Activated gamma-delta T cell treated with Interleukin-2 at 50 U/mL for 16 hours (primary cell): Measurements from ENCODE around the gene RNPEP.
"Not testable (repeated sequence)": the region's sequence is repeated elsewhere in the genome, so short reads cannot be mapped to it uniquely, and the experiment has no call there.

ENCODE experiments used
- DNase-seq: peaks from one replicate; pipeline ENCODE4 v3.0.0-alpha.2; 2020

Gene RNPEP, protein sequence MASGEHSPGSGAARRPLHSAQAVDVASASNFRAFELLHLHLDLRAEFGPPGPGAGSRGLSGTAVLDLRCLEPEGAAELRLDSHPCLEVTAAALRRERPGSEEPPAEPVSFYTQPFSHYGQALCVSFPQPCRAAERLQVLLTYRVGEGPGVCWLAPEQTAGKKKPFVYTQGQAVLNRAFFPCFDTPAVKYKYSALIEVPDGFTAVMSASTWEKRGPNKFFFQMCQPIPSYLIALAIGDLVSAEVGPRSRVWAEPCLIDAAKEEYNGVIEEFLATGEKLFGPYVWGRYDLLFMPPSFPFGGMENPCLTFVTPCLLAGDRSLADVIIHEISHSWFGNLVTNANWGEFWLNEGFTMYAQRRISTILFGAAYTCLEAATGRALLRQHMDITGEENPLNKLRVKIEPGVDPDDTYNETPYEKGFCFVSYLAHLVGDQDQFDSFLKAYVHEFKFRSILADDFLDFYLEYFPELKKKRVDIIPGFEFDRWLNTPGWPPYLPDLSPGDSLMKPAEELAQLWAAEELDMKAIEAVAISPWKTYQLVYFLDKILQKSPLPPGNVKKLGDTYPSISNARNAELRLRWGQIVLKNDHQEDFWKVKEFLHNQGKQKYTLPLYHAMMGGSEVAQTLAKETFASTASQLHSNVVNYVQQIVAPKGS

DNA sequence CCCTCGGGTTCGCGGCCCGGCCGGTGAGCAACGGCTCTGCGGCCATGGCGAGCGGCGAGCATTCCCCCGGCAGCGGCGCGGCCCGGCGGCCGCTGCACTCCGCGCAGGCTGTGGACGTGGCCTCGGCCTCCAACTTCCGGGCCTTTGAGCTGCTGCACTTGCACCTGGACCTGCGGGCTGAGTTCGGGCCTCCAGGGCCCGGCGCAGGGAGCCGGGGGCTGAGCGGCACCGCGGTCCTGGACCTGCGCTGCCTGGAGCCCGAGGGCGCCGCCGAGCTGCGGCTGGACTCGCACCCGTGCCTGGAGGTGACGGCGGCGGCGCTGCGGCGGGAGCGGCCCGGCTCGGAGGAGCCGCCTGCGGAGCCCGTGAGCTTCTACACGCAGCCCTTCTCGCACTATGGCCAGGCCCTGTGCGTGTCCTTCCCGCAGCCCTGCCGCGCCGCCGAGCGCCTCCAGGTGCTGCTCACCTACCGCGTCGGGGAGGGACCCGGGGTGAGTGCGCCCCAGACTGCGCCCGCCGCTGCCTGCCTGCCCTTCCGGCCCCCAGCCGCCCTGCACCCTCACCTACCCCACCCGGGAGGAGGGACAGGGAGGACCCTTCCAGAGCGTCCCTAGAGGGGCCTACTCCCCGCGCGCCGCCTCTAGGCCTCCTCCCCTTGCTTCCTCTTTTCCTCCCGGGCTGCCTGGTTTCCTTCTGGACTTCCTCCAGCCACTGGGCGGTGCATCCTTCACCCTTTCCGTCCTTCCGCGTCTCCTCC is at the start of gene RNPEP:
Gene RNPEP (plus strand): TSS at position 26 of the 757 bp plus-strand sequence. CDS start 19 bp downstream, at position 45.
- DNase-seq: peak; percentile 54

DNA sequence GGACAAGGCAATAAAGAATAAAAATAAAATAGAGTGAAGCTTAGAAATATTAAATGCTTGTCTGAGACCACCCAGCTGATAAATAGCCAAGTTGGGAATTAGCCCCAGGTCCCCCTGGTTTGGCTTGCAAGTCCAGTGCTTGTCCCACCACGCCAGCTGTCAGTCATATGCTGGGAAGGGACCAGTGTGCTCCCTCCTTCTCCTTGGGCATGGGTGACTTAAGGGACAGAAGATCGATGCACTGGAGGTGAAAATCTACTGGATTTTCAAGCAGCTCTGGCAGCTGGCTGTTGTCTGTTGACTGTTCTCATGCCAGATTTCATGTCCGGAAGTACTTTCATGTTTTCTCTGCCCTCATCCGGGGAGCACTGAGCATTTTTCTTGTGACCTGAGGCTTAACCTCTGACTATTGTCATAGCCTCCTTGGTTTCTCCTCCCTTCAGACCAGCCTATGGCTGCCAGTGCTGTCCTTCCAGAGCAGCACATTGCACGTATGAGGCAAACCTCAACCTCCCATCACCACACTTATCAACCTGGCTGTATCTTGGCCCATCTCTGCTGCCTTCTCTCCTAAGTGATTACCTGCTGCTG is 48.5 kb upstream of the RNPEP start:
- no peak for DNase-seq

DNA sequence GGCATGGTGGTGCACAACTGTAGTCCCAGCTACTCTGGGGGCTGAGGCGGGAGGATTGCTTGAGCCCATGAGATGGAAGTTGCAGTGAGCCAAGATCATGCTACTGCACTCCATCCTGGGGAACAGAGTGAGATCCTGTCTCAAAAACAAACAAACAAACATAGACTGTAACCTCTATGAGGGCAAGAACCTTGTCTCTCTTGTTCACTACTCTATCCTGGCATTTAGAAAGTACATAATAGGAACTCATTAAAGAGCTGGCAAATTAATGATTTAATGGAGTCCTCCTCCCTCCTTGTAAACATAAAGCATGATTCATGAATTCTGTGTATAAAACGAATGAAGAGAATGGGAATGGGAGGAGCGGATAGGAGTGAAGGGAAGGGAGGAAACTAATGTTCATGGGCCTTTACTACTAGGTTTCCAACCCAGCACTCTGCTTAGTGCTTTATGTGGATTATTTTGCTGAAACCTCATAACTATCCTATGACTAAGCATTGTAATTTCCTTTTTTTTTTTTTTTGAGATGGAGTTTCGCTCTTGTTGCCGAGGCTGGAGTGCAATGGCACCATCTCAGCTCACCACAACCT is 44.7 kb upstream of the RNPEP start:
- DNase-seq: no peak

DNA sequence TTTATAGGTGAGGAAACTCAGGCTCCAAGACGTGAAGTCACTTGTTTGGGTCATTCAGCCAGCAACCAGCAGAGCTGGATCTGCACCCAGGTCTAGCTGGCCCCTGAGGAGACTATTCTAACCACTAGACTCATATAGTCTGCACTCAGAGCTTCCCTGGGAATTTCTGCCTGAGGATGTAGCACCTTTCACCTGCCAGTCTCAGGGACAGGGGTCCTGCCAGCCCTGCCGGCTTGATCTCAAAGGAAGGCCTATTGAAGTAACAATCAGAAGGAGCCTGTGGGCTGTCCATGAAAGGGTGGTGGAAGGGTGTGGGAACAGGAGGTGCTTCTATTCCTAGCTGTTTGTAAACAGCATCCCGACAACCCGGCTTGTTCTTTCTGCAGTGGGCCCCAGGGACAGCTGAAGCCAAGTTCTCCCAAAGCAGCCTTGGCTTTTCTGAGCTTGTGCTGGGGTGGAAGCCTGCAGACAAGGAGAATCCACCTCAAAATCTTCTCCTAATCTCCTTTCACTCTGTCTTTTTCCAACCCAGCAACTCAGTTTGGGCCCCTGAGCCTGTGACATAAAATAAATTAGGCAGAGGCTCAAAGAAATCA is 43.9 kb upstream of the RNPEP start:
- DNase-seq: no peak

DNA sequence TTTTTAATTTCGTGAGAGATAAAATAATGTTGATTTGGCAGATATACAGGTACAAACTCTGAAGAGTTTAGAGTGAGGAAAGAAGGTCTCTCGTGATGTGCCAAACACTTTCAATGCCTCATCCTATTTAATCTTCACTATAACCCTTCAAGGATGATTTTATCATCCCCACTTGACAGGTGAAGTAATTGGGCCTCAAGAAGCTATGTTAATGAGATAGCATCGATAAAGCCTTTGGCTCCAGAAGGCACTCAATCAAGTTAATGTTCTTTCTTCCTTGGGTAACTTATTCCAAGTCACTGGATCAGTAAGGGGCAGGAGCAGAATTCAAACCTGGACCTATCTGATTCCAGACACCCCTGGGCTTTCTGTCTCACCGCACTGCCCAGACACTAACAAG is 43.3 kb upstream of the RNPEP start:
- no peak for DNase-seq

DNA sequence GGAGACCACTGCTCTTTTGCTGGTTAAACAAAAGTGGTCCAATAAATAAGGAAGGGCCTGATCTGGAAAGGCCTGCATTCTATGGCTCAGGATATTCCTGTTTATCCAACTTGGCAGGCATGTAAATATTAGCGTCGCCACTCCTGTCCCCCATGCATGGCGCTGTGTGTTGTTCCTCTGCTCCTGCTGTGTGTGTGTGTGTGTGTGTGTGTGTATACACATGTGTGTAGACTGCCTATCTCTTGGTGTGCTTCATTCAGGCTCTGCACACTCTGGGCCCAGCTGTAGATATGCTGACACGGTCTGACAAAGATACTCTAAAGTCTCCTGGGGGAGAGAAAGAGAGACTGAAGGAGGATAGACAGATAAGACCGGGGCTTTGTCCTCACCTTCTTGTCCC is 42.9 kb upstream of the RNPEP start:
- DNase-seq: no peak

DNA sequence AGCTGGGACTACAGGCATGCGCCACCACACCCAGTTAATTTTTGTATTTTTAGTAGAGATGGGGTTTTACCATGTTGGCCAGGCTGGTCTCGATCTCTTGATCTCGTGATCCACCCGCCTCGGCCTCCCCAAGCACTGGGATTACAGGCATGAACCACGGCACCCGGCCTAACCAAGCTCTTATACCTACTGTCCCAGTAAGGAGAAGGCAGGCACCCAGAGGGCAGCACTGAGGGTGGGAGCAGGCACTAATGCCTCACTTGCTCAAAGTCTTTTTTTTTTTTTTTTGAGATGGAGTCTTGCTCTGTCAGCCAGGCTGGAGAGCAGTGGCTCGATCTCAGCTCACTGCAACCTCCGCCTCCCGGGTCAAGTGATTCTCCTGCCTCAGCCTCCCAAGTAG is 42.1 kb upstream of the RNPEP start:
- not testable (repeated sequence) for DNase-seq

DNA sequence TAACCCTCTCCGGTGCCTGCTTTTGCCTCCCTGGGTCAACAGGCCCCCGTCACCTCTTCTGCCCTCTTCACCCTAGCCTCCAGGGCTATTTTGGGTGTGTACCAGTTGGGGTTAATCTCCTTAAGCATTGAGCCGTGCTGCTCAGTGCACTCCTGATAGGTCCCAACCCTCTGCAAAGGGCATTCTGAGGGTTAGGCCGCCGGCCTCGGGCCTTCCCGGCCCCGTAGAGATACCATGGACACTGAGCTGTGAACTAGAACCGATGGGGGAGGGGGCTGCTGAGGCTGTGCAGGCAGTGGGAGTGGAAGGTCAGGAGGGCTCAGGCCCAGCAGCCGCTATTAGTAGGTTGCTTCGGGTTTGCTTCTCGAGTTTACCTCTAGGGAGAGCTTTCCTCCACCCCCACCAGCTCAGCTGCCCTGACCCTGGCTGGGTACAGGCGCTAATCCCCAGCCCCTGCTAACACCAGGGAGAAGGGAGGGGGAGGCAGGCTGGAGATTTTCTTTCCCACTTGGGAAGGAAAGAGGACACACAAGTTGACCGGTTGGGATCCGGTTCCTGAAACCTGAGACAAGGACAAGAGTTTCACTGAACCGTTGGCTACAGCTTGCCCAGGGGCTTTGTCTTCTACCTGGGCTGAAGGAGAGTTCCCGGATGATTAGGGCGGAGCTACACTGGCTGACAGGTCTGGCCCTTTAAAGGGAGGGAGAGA is 40.9 kb upstream of the RNPEP start:
- no peak for DNase-seq

DNA sequence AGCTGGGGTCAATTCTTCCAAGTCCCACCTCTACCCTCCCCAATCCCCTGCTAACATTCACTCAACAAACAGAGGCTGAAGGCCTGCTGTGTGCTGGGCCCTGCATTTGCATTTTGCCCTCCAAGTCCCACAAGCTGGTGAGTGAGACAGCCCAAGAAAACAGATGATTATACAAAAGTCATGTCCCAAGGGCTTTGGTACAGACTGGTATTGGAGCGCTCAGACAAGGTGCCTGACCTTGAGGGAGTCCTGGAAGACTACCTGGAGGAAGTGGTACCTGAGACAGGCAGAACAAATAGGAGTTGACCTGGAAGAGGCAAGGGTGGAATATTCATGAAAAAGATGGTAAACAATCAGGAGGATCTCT is 40.3 kb upstream of the RNPEP start:
- DNase-seq: no peak

DNA sequence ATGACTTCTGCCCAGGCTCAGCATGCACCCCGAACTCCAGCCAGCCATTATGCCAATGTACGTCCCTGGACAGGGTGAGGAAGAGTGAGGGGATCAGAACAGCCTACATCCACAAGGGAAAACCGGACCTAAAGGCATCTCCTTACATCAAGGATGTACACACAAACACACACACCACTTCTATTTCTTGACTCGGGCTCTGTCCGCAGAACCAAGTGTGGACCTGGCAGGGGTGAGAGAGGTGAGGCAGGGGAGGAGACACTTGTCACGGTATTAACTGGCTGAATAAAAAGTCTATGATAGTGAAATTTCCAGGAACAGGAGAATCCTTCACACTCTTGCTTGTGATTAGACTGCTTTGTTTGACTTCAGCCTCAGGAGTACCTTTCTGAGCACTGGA is 38.4 kb upstream of the RNPEP start:
- no peak for DNase-seq

DNA sequence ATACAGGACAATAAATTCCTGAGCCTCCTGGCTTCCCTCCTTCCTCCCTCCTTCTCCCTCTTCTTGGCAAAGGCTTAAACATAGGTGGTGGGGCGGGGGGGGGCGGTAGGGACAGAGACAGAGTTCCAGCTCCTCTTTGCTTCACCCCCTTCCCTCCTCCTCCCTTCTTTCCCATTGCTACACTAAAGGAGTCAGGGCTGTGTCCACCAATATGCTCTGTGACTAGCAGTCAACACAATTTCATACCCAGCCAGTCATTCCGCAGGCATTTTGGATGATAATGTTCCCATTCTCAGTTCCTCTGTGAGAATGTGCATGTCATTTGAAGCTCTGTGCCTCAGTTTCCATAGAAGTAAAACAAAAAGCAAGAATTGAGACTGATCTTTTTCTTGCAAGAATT is 37.8 kb upstream of the RNPEP start:
- no peak for DNase-seq

DNA sequence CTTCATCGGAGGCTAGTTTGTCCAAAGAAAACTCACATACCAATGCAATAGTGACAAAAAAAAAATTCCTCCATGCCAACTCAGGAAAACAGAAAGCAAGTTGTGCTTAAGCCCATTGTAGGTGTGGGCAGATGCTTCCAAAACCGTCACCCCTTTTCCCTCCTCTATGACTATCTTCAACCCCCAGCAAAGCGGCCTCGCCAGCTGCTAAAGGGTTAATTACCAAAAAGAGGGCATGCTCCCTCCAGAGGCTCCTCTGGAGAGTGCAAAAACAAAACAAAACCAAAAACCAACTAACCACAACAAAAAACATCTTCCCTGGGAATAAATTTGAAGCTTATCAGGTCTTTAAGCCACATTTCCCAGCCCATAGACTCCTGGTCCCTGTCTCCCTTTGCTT is 37.3 kb upstream of the RNPEP start:
- no peak for DNase-seq

DNA sequence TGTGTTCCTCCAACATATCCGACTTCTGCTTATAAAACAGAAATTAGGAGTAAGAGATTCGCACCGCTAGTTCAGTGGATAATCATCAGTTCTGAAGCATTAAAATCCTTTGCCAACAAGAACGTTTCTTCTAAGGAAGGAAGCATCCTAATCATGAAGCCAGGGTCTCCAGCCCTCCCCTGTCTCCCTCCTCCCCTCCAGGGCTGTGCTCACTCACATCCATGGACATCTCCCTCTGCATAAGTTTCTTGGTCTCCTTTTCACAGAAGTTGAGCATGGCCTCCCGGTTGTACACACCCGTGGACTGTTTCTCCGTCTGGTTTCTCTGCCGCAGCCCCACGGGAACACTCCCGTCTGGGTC is 36.6 kb upstream of the RNPEP start:
- no peak for DNase-seq

DNA sequence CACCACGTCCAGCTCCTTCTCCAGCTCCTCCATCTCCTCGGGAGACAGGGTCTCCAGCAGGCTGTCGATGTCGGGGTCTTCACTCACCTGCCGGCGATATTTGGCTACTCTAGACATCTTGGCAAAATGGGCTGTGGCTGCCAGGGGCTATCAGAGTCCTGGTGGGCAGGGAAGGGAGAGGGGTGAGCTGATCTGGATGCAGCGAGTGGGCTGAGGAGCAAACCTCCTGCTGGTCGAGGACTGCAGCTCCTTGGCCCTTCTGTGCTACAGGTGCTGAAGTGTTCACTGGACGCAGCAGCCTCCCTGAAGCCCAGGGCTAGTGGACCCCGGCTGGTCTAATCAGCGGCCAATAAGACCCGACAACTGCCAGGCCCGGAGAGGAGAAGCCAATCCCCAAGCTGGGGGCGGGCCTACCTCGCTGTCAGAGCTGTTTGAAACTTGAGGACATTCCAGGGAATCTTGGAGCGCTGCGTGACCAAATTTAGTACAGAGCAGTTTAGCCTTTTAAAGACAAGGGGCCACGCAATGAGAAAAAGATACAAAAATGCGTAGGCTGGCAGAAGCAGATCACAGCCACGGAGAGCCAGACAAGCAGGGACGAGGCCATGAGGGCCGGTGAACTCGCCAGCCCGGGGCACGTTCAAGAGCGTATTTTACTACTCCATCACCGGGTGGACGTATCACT is 36.1 kb upstream of the RNPEP start, which contains the start of gene LMOD1:
Gene LMOD1 (minus strand): TSS at position 325 of the 685 bp plus-strand sequence. CDS start 208 bp downstream, at position 117.
- no peak for DNase-seq

DNA sequence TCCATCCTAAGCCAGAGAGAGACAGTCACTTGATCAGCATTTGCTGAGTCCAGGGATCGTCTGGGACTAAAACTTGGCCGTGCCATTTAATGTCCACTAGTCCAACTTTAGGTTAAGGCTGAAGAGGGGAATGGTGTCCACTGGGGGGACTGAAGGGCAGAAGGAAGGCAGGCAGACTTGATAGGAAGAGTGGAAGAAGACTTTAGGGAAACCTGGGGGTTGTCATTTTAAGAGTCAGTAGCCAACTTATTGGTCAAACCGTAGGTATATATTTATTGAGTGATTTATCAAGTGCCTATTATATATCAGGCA is 34.8 kb upstream of the RNPEP start:
- no peak for DNase-seq

DNA sequence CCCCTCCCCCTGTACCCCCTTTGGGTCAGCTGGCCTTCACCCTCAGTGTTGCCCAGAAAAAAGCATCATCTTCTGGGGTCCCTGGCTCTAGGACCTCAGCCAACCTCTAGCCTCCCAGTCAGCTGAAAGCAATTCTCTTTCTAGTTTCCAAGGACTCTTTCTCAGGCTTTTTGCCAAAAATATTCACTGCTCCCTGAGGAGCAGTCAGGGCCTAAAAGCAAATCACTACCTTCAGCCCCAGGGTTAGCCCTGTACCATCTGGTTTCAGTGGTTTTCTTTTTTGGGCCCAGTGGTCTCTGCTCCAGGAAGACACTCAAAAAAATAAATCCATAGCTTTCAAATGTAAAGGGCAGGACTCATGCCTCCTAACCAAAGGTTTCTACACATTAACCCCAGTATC is 33.0 kb upstream of the RNPEP start:
- DNase-seq: no peak

DNA sequence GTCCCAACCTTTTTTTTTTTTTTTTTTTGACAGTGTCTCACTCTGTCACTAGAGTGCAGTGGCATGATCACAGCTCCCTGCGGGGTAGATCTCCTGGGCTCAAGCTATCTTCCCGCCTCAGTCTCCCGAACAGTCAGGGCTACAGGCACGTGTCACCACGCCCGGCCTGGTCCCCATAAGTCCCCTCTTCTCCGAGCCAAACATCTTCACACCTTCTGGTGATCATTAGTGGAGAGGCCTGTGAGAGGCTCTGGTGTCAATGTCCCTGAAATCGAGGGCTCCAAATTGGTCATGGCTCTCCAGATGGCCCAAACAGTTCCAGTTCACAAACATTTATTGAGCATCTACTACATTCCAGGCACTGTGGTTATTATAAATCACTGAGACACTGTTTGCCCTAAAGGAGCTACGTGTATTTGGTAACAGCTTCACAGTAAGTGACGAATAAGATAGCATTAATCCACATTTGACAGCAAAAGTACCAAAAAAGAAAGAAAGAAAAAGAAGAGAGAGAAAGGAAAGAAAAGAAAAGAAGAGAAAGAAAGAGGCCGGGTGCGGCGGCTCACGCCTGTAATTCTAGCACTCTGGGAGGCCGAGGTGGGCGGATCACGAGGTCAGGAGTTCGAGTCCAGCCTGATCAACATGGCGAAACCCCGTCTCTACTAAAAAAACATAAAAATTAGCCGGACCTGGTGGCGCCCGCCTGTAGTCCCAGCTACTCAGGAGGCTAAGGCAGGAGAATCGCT is 28.0 kb upstream of the RNPEP start:
- no peak for DNase-seq

DNA sequence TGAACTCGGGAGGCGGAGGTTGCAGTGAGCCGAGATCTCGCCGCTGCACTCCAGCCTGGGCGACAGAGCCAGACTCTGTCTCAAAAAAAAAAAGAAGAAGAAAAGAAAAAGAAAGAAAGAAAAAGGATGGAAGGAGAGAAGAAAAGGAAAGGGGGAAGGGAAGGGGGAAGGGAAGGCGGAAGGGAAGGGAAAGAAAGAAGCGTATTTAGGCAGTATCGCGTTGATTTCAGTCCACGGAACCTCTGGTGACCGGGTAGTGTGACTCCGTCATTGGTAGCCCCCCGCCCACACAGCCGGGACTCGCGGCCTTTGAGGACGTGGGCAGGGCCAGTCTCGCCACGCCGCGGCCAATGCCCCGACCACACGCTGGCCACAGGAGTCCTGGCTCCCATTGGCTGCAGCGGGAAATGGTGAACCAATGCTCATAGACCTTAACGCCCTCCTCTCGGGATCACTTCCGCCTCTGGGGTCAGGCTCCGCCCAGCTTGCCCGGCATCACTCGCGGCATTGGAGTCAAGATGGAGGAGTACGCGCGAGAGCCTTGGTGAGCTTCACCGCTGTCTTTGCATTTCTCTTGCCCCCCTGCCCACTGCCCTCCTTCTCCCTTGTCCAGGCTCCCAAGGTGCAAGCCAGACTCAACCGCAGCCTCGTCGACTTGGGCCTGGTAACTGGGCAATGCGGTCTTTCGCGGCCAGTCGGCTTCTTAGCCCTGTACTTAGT is 27.3 kb upstream of the RNPEP start, which contains the start of gene TIMM17A:
Gene TIMM17A (plus strand): TSS at position 495 of the 720 bp plus-strand sequence. CDS start 24 bp downstream, at position 519.
- DNase-seq: peak; percentile 90

DNA sequence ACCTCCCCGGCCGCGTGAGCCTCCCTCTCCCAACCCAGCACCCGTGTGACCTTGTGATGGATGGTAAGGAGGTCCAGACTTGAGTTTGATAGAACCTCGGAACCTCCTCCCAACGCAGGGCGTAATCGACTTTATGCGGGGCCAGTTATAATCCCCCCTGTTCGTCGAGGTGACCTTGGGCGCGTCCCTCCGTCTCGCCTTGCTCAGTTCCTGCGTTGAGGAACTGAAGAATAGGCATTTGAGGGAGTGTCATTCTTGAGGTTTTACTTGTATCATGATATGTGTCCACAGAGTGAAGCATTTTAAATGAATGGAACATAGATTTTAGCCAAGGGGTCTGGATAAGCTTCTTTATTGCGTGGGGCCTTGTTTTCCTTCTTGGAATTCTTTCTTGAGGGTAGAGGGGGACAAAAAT is 26.7 kb upstream of the RNPEP start:
- DNase-seq: no peak

DNA sequence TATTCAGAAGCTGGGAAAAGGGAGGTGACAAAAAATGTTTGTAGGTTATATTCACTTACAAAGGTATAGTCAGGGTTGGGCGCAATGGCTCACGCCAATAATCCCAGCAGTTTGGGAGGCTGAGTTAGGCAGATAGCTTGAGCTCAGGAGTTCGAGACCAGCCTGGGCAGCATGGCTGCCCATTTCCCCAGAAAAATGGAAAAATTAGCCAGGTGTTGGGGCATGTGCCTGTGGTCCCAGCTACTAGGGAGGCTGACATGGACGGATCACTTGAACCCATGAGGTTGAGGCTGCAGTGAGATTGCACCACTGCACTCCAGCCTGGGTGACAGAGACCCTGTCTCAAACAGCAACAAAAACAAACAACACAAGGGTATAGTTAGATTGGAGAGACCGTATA is 24.1 kb upstream of the RNPEP start:
- DNase-seq: no peak
